ENCODE measurements around the gene ANLN. TPM values are rescaled to one million over a fixed set of nuclear protein-coding genes. Genes with fewer than 3 reads are reported as not detected.

The ANLN gene
- polyA plus RNA-seq, 1 donor from 2014 or later: 5.8 TPM

GRCh38 chr7:36393826-36394225, 4.2 kb downstream of the ANLN start:
- Histone ChIP-seq H3K9ac (ENCODE audit: low read length) (no peak overlapping the region), H3K9me2 (ENCODE audit: insufficient read depth, low read length) (no peaks in the 10 kb centered on the region), H2AFZ (ENCODE audit: low read depth, low read length) (no peak overlapping the region), H3K27me3 (ENCODE audit: insufficient read depth, low read depth, low read length) (no peaks in the 10 kb centered on the region), H3K9me3 (ENCODE audit: low read length) (no peaks in the 10 kb centered on the region), H3K36me3 (ENCODE audit: insufficient read depth, low read length) (no peaks in the 10 kb centered on the region), H3K4me2 (ENCODE audit: low read length) (no peak overlapping the region), H4K20me1 (ENCODE audit: insufficient read depth) (no peaks in the 10 kb centered on the region), H3K79me2 (replicated peaks; ENCODE audit: insufficient read depth, low read length) (peaks cover 48% of the 10 kb centered on the region), H3K27ac (ENCODE audit: low read length) (no peak overlapping the region), H3F3A (ENCODE audit: insufficient read depth, low read length, poor library complexity, severe bottlenecking) (no peaks in the 10 kb centered on the region), H3K4me3 (ENCODE audit: low read length) (no peak overlapping the region)
- TF ChIP-seq SMC3 (conservative IDR thresholded peaks at IDR 0.05; ENCODE audit: poor library complexity) (no peak), RAD21 (conservative IDR thresholded peaks at IDR 0.05) (no peak), POLR2AphosphoS5 (IDR thresholded peaks at IDR 0.05) (no peak), CTCF (IDR thresholded peaks at IDR 0.05; ENCODE audit: poor library complexity, severe bottlenecking) (no peak), TAF1 (IDR thresholded peaks at IDR 0.05; ENCODE audit: low read depth) (no peak)

GRCh38 chr7:36395171-36395894, 5.7 kb downstream of the ANLN start:
- no peaks in the 10 kb centered on the region for H4K20me1 ChIP-seq (ENCODE audit: insufficient read depth)
- H3K79me2 ChIP-seq (replicated peaks; ENCODE audit: insufficient read depth, low read length): peaks cover 48% of the 10 kb centered on the region
- no peaks in the 10 kb centered on the region for H3K27me3 ChIP-seq (ENCODE audit: insufficient read depth, low read depth, low read length)
- no peaks in the 10 kb centered on the region for H3K36me3 ChIP-seq (ENCODE audit: insufficient read depth, low read length)
- no peak overlapping the region for H2AFZ ChIP-seq (ENCODE audit: low read depth, low read length)
- TF ChIP-seq RAD21 (conservative IDR thresholded peaks at IDR 0.05): no peak
- no peak for TF ChIP-seq EP300 (conservative IDR thresholded peaks at IDR 0.05; ENCODE audit: poor library complexity, severe bottlenecking)
- TF ChIP-seq TAF1 (IDR thresholded peaks at IDR 0.05; ENCODE audit: low read depth): no peak
- TF ChIP-seq MXI1 (conservative IDR thresholded peaks at IDR 0.05; ENCODE audit: poor library complexity, severe bottlenecking): no peak
- TF ChIP-seq POLR2AphosphoS5 (IDR thresholded peaks at IDR 0.05): no peak
- TF ChIP-seq EZH2 (IDR thresholded peaks at IDR 0.05; ENCODE audit: borderline replicate concordance, insufficient read depth, low read length, poor library complexity, severe bottlenecking): no peak
- no peaks in the 10 kb centered on the region for H3K9me2 ChIP-seq (ENCODE audit: insufficient read depth, low read length)
- H3K4me2 ChIP-seq (ENCODE audit: low read length): no peak overlapping the region
- H3K4me3 ChIP-seq (ENCODE audit: low read length): no peak overlapping the region
- no peaks in the 10 kb centered on the region for H3K9me3 ChIP-seq (ENCODE audit: low read length)
- no peak overlapping the region for H3K9ac ChIP-seq (ENCODE audit: low read length)
- no peak overlapping the region for H3K27ac ChIP-seq (ENCODE audit: low read length)
- H3F3A ChIP-seq (ENCODE audit: insufficient read depth, low read length, poor library complexity, severe bottlenecking): no peaks in the 10 kb centered on the region

GRCh38 chr7:36396150-36396549, 6.5 kb downstream of the ANLN start:
- no peaks in the 10 kb centered on the region for H4K20me1 ChIP-seq (ENCODE audit: insufficient read depth)
- no peaks in the 10 kb centered on the region for H3K9me2 ChIP-seq (ENCODE audit: insufficient read depth, low read length)
- no peaks in the 10 kb centered on the region for H3K9me3 ChIP-seq (ENCODE audit: low read length)
- TF ChIP-seq MXI1 (conservative IDR thresholded peaks at IDR 0.05; ENCODE audit: poor library complexity, severe bottlenecking) (no peak), EZH2 (IDR thresholded peaks at IDR 0.05; ENCODE audit: borderline replicate concordance, insufficient read depth, low read length, poor library complexity, severe bottlenecking) (no peak), REST (IDR thresholded peaks at IDR 0.05; ENCODE audit: borderline replicate concordance) (no peak), SMC3 (conservative IDR thresholded peaks at IDR 0.05; ENCODE audit: poor library complexity) (no peak), CTCF (IDR thresholded peaks at IDR 0.05; ENCODE audit: poor library complexity, severe bottlenecking) (no peak), POLR2AphosphoS5 (IDR thresholded peaks at IDR 0.05) (no peak), TAF1 (IDR thresholded peaks at IDR 0.05; ENCODE audit: low read depth) (no peak)
- no peak overlapping the region for H3K27ac ChIP-seq (ENCODE audit: low read length)
- H3K4me3 ChIP-seq (ENCODE audit: low read length): no peak overlapping the region
- H3K9ac ChIP-seq (ENCODE audit: low read length): no peak overlapping the region
- peaks cover 48% of the 10 kb centered on the region for H3K79me2 ChIP-seq (replicated peaks; ENCODE audit: insufficient read depth, low read length)
- H3K36me3 ChIP-seq (ENCODE audit: insufficient read depth, low read length): no peaks in the 10 kb centered on the region
- H2AFZ ChIP-seq (ENCODE audit: low read depth, low read length): no peak overlapping the region
- H3K27me3 ChIP-seq (ENCODE audit: insufficient read depth, low read depth, low read length): no peaks in the 10 kb centered on the region
- H3K4me2 ChIP-seq (ENCODE audit: low read length): no peak overlapping the region
- H3F3A ChIP-seq (ENCODE audit: insufficient read depth, low read length, poor library complexity, severe bottlenecking): no peaks in the 10 kb centered on the region

All from neural cell (in vitro differentiated cells).